ENCODE data around the gene GSTO1. TPM values are rescaled to one million over a fixed set of nuclear protein-coding genes. Genes with fewer than 3 reads are reported as not detected.

The GSTO1 gene
- total RNA-seq, 1 donor from 2014 or later: 131 TPM

DNA sequence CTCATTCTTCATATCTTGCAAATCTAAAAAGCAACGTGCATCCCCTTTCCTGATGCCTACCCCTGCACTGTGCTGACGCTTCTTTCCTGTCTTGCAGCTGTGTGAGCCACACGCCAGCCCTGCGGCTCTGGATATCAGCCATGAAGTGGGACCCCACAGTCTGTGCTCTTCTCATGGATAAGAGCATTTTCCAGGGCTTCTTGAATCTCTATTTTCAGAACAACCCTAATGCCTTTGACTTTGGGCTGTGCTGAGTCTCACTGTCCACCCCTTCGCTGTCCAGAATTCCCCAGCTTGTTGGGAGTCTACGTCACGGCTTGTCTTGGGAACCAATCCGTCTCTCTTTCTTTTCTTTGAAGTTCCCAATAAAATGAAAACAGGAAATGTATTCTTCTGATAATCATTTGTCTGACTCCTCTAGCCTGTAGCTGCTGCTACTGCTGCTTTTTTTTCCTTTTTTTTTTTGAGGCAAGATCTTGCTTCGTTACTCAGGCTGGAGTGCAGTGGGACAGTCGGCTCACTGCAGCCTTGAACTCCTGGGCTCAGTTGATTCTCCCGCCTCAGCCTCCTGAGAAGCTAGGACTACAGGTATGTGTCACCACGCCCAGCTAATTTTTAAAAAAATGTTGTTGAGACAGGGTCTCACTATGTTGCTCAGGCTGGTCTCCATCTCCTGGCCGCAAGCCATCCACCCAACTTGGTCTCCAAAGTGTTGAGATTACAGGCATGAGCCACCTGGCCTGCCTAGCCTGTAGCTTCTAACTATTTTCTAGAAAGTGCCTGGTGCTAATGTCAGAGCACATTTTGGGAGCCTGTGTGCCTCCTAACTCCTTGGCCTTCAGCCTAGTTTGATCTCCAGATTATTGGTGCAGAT, 44.6 kb downstream of the GSTO1 start:
- no peak for FAIRE-seq
- H3K4me1 Mint-ChIP-seq (ENCODE audit: low read depth, unreplicated experiment): peaks cover 29% of the 10 kb centered on the region
- H3K27me3 ChIP-seq (ENCODE audit: insufficient read depth, low read length): no peaks in the 10 kb centered on the region
- DNase-seq (ENCODE audit: low read depth): peak; percentile 86
- TF ChIP-seq EZH2 (IDR thresholded peaks at IDR 0.05; ENCODE audit: insufficient read depth, low read length): no peak
- TF ChIP-seq, protein P1, sequence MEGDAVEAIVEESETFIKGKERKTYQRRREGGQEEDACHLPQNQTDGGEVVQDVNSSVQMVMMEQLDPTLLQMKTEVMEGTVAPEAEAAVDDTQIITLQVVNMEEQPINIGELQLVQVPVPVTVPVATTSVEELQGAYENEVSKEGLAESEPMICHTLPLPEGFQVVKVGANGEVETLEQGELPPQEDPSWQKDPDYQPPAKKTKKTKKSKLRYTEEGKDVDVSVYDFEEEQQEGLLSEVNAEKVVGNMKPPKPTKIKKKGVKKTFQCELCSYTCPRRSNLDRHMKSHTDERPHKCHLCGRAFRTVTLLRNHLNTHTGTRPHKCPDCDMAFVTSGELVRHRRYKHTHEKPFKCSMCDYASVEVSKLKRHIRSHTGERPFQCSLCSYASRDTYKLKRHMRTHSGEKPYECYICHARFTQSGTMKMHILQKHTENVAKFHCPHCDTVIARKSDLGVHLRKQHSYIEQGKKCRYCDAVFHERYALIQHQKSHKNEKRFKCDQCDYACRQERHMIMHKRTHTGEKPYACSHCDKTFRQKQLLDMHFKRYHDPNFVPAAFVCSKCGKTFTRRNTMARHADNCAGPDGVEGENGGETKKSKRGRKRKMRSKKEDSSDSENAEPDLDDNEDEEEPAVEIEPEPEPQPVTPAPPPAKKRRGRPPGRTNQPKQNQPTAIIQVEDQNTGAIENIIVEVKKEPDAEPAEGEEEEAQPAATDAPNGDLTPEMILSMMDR (IDR thresholded peaks at IDR 0.05; ENCODE audit: insufficient read depth, low read depth, low read length): no peak
- H3K9me3 Mint-ChIP-seq (ENCODE audit: unreplicated experiment): peaks cover 13% of the 10 kb centered on the region
- no peaks in the 10 kb centered on the region for H4K20me1 ChIP-seq (ENCODE audit: insufficient read depth, low read length)
- no peak overlapping the region for H3K4me3 Mint-ChIP-seq (ENCODE audit: unreplicated experiment)
- peaks cover 2% of the 10 kb centered on the region for H3K36me3 Mint-ChIP-seq (ENCODE audit: low read depth, unreplicated experiment)
- H3K9ac ChIP-seq (ENCODE audit: low read length): peak overlapping the region; percentile 93
- H3K27ac Mint-ChIP-seq (ENCODE audit: unreplicated experiment): no peak overlapping the region
- no peaks in the 10 kb centered on the region for H3K79me2 ChIP-seq (ENCODE audit: insufficient read depth, low read length)
- peak overlapping the region; percentile 82 for H3K4me2 ChIP-seq (ENCODE audit: low read length)
- no peaks in the 10 kb centered on the region for H3K9me3 ChIP-seq (ENCODE audit: insufficient read depth, low read depth, low read length)
- H3K27ac ChIP-seq (ENCODE audit: low read depth, low read length): peak overlapping the region; percentile 100
- H3K27me3 Mint-ChIP-seq (ENCODE audit: low read depth, unreplicated experiment): no peaks in the 10 kb centered on the region
- peak overlapping the region; percentile 32 for H3K4me3 ChIP-seq (ENCODE audit: insufficient read depth, low read depth, low read length)
- no peak overlapping the region for H2AFZ ChIP-seq (ENCODE audit: low read depth, low read length)
- H3K36me3 ChIP-seq (ENCODE audit: insufficient read depth, low read length): no peaks in the 10 kb centered on the region
- H3K4me1 ChIP-seq (ENCODE audit: insufficient read depth, low read length): peaks cover 46% of the 10 kb centered on the region

DNA sequence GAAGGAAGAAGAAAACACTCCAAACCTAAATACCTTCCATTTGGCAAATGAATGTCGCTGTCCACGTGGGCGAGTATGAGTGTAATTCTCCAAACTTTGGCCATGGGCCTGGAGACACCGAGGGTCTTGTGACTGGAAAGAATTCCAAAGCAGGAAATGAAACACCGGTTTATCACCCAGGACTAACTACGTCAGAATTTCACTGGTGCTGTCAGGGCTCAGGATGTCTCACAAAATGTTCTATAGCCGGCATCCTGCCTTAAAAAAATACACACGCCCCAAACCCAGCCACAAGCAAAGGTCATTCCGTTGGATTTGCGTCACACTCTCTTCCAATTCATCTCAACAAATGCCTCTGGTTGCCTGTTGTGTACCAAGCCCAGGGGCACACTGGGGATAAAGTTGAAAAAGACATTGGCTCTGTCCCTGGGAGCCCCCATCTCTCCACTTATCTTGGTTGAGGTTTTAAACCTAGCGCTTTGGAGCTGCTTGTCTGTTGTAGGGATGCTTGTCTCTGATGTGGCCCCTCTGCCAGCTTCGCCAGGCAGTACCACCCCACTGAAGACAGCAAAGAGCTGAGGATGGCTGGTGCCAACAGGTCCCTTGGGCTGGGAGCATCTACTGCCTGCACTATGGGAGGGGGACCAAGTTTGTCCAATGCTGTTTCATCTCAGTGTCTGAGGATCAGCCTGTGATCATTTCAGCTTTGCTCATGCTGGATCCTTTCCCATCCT, 45.5 kb downstream of the GSTO1 start:
- no peak overlapping the region for H2AFZ ChIP-seq (ENCODE audit: low read depth, low read length)
- H3K4me1 Mint-ChIP-seq (ENCODE audit: low read depth, unreplicated experiment): peaks cover 29% of the 10 kb centered on the region
- peak overlapping the region; percentile 82 for H3K4me2 ChIP-seq (ENCODE audit: low read length)
- DNase-seq (ENCODE audit: low read depth) (peak; percentile 99), FAIRE-seq (peak; percentile 26)
- no peaks in the 10 kb centered on the region for H3K9me3 ChIP-seq (ENCODE audit: insufficient read depth, low read depth, low read length)
- TF ChIP-seq EZH2 (IDR thresholded peaks at IDR 0.05; ENCODE audit: insufficient read depth, low read length): no peak
- TF ChIP-seq, protein P1 (IDR thresholded peaks at IDR 0.05; ENCODE audit: insufficient read depth, low read depth, low read length): no peak
- no peaks in the 10 kb centered on the region for H3K79me2 ChIP-seq (ENCODE audit: insufficient read depth, low read length)
- no peaks in the 10 kb centered on the region for H3K36me3 ChIP-seq (ENCODE audit: insufficient read depth, low read length)
- H3K4me3 ChIP-seq (ENCODE audit: insufficient read depth, low read depth, low read length): peak overlapping the region; percentile 41
- no peaks in the 10 kb centered on the region for H3K27me3 ChIP-seq (ENCODE audit: insufficient read depth, low read length)
- peak overlapping the region; percentile 100 for H3K27ac ChIP-seq (ENCODE audit: low read depth, low read length)
- H3K4me3 Mint-ChIP-seq (ENCODE audit: unreplicated experiment): peak overlapping the region; percentile 50
- H3K27ac Mint-ChIP-seq (ENCODE audit: unreplicated experiment): peak overlapping the region; percentile 86
- H4K20me1 ChIP-seq (ENCODE audit: insufficient read depth, low read length): no peaks in the 10 kb centered on the region
- peaks cover 13% of the 10 kb centered on the region for H3K9me3 Mint-ChIP-seq (ENCODE audit: unreplicated experiment)
- H3K36me3 Mint-ChIP-seq (ENCODE audit: low read depth, unreplicated experiment): peaks cover 2% of the 10 kb centered on the region
- H3K9ac ChIP-seq (ENCODE audit: low read length): peak overlapping the region; percentile 93
- H3K27me3 Mint-ChIP-seq (ENCODE audit: low read depth, unreplicated experiment): no peaks in the 10 kb centered on the region
- H3K4me1 ChIP-seq (ENCODE audit: insufficient read depth, low read length): peaks cover 46% of the 10 kb centered on the region

Data from astrocyte (in vitro differentiated cells and primary cell).